Cardiac atrium fibroblast (primary cell): ENCODE measurements around the gene APELA. TPM values are rescaled to one million over a fixed set of nuclear protein-coding genes. Genes with fewer than 3 reads are reported as not detected.

Experiments
- total RNA-seq: library from RNA; depleted of rRNA; stranded (reverse); fragments of >200 nt; gene quantifications from 2 replicates; pipeline ENCODE4 v1.2.3, GENCODE V29; 2015

Gene APELA
- not detected in 2 replicates for total RNA-seq

GRCh38 chr4:164876700-164877324 lies at the start of gene APELA:
APELA (plus strand) TSS chr4:164877178; CDS start chr4:164877332, 154 bp downstream.

Other genes with a start within 250 kb of the APELA start
- not detected in 2 replicates for gene SMIM31, start 123.0 kb upstream of the APELA start, total RNA-seq
- 2.6 and 2.7 TPM in 2 replicates for gene TRIM61, start 100.5 kb downstream of the APELA start, total RNA-seq
- not detected in 2 replicates for gene TRIM60, start 154.8 kb downstream of the APELA start, total RNA-seq
- not detected in 2 replicates for gene TRIM75, start 176.7 kb downstream of the APELA start, total RNA-seq
- 6.1 and 10.5 TPM in 2 replicates for gene TMEM192, start 235.7 kb downstream of the APELA start, total RNA-seq